Transverse colon (tissue), 4 donors: ENCODE data around the gene CHST11.

ENCODE experiments used
- CTCF ChIP-seq, 5 experiments: fragments of 200-600 bp in 3 of 5; fragments of 450-650 bp in 2 of 5; sonication (generic) in 3 of 5; IDR thresholded peaks; 1 replicate in 2 of 5; 2 replicates in 3 of 5; pipeline ENCODE4 v1.5.1; 2016 to 2017; ENCODE audit warnings: antibody characterized with exemption in 5 of 5, inconsistent platforms in 3 of 5, mild to moderate bottlenecking in 2 of 5, moderate library complexity in 1 of 5
- POLR2A ChIP-seq: fragments of 450-650 bp; IDR thresholded peaks from one replicate; pipeline ENCODE4 v1.6.1; 2016; ENCODE audit warnings: antibody characterized with exemption, mild to moderate bottlenecking, moderate library complexity
- POLR2AphosphoS5 ChIP-seq, 3 donors: sonication (generic); formaldehyde crosslinking; IDR thresholded peaks; one replicate each; pipeline ENCODE4 v1.6.1; 2016; ENCODE audit warnings: antibody characterized with exemption in 3 of 3

GRCh38 chr12:104513681-104514080, 56.9 kb downstream of the CHST11 start:
- TF ChIP-seq POLR2AphosphoS5 (IDR thresholded peaks at IDR 0.05), result no peak
- no peak for TF ChIP-seq CTCF (IDR thresholded peaks at IDR 0.05)
- no peak for TF ChIP-seq POLR2A
